AG08395 (cell line): Measurements from ENCODE around the gene CHD1L.
"Not testable (repeated sequence)": the region's sequence is repeated elsewhere in the genome, so short reads cannot be mapped to it uniquely, and the experiment has no call there.

Experiments used
- DNase-seq: peaks from one replicate; pipeline ENCODE4 v3.0.0; 2012; ENCODE audit warnings: mixed read lengths, low spot score

CHD1L gene

GRCh38 chr1:147242449-147243227 lies at the start of gene CHD1L:
CHD1L (plus strand) TSS chr1:147242684; CDS start chr1:147242704, 20 bp downstream.
- peak; percentile 97 for DNase-seq

GRCh38 chr1:147197324-147197723 lies 45.2 kb upstream of the CHD1L start:
- not testable (repeated sequence) for DNase-seq

GRCh38 chr1:147201276-147201675 lies 41.2 kb upstream of the CHD1L start:
- DNase-seq = no peak

GRCh38 chr1:147201786-147202185 lies 40.7 kb upstream of the CHD1L start:
- DNase-seq = no peak

GRCh38 chr1:147202576-147202975 lies 39.9 kb upstream of the CHD1L start:
- DNase-seq = no peak

GRCh38 chr1:147204080-147204479 lies 38.4 kb upstream of the CHD1L start:
- DNase-seq = no peak

- no peak for DNase-seq
Observed at GRCh38 chr1:147207192-147207591, 35.3 kb upstream of the CHD1L start.

- no peak for DNase-seq
Observed at GRCh38 chr1:147208619-147209018, 33.9 kb upstream of the CHD1L start.

GRCh38 chr1:147209825-147210821 lies 32.4 kb upstream of the CHD1L start:
- DNase-seq = no peak

- no peak for DNase-seq
Observed at GRCh38 chr1:147210987-147211386, 31.5 kb upstream of the CHD1L start.

- DNase-seq = no peak
Observed at GRCh38 chr1:147211577-147211976, 30.9 kb upstream of the CHD1L start.

- DNase-seq = no peak
Observed at GRCh38 chr1:147213271-147213670, 29.2 kb upstream of the CHD1L start.

- no peak for DNase-seq
Observed at GRCh38 chr1:147214325-147214724, 28.2 kb upstream of the CHD1L start.

- no peak for DNase-seq
Observed at GRCh38 chr1:147214842-147215539, 27.5 kb upstream of the CHD1L start.

GRCh38 chr1:147215540-147215916 lies 27.0 kb upstream of the CHD1L start:
- no peak for DNase-seq

GRCh38 chr1:147216124-147216523 lies 26.4 kb upstream of the CHD1L start:
- DNase-seq = no peak

GRCh38 chr1:147217141-147217540 lies 25.3 kb upstream of the CHD1L start:
- no peak for DNase-seq

GRCh38 chr1:147218606-147219005 lies 23.9 kb upstream of the CHD1L start:
- no peak for DNase-seq

GRCh38 chr1:147223740-147224615 lies 18.5 kb upstream of the CHD1L start:
- DNase-seq = no peak

- peak; percentile 84 for DNase-seq
Observed at GRCh38 chr1:147225193-147225730, 17.2 kb upstream of the CHD1L start, which contains the start of gene FMO5. FMO5 (minus strand) TSS chr1:147225339; CDS start chr1:147225029, 310 bp downstream.

GRCh38 chr1:147231032-147231431 lies 11.5 kb upstream of the CHD1L start:
- not testable (repeated sequence) for DNase-seq
